AG08396 (cell line): ENCODE results near the gene COX6A2.
"Not testable (repeated sequence)": the region's sequence is repeated elsewhere in the genome, so short reads cannot be mapped to it uniquely, and the experiment has no call there.

Experiments used
- DNase-seq: peaks from one replicate; pipeline ENCODE4 v3.0.0; 2012; ENCODE audit warnings: low spot score, mixed read lengths

COX6A2 gene

DNA sequence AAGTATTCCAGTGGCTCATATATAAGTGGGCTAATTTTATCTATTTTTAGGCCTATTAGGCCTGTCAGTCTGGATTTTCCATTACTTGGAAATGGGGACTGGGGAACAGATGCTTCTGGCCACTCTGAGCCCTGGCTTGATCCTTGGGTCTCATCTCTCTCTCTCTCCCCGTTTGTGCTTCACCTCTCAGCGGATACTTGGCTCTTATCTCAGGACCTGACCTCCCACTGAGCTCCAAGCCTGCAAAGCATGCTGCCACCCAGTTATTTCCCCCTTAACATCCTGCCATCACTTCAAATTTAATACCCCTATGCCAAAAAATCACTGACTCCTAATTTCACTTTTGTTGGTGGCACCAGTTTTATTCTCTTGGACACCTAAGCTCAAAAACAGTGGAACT, 10.3 kb upstream of the COX6A2 start:
- no peak for DNase-seq

DNA sequence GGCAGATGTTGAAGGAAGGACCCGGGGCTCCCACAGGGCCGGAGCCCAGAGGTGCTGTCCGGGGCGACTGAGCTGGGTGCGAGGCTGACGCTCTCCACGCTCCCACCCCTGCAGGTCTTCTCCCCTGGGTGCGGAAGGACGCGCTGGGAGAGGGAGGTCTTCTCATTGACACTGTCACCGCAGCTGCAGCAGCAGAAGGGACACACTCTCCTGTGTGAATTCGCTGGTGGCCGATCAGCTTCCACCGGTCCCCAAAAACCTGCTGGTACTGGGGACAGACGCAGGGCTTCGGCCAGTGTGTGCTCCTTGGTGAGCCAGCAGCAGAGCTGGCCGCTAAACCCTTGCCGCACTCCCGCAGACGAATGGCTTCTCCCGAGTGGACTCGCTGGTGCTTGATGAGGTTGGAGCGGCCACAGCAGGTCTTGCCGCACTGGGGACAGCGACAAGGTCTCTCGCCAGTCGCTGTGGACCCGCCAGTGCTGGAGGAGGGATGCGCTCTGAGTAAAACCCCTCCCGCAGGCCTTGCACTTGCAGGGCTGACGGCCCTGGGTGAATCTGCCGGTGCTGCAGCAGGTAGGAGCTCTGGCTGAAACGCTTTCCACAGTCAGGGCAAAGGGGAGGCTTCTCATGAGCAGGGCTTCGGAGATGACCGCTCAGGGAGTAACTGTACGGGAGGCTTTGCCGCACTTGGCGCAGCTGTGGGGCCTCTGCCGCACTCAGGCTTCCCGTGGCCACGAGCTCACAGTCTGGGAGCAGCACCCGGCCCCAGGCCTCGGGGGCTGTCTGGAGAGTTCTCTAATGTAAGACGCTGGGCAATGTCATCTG, 8.3 kb upstream of the COX6A2 start:
- DNase-seq, result no peak

DNA sequence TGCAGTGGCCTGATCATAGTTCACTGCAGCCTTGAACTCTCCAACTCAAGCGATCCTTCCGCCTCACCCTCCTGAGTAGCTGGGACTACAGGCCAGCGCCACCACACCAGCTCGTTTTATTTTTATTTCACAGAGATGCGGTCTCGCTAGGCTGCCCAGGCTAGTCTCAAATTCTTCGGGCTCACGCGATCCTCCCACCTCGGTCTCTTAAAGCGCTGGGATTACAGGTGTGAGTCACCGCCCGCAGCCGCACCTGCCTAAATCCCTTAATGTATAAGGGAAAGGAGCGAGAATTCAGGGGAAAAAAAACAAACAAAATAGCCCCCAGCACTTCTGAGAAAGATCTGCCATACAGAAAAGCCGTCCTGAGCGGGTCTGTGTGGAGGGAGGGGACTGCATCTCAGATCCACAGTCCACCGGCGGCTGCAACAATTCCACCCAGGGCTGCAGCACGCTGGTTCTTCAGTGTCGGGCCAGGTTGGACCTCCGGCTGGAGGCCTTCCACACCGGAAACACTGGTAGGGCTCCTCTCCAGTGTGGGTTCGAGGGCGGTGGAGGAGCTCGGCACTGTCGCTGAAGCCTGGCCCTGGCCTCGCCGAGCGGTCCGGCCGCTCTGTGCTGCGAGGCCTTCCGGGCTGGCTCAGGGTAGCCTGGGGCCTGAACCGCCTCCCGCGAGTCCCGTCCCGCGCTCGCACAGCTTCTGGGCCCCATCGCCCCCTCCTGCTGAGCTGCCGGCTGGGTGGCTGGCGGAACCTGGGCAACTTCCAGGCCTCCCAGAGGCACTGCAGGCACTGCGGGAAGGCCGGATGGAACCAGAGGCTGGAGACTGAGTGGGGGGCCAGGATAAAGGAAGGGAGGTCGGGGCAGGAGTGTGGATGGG, 7.4 kb upstream of the COX6A2 start:
- no peak for DNase-seq

DNA sequence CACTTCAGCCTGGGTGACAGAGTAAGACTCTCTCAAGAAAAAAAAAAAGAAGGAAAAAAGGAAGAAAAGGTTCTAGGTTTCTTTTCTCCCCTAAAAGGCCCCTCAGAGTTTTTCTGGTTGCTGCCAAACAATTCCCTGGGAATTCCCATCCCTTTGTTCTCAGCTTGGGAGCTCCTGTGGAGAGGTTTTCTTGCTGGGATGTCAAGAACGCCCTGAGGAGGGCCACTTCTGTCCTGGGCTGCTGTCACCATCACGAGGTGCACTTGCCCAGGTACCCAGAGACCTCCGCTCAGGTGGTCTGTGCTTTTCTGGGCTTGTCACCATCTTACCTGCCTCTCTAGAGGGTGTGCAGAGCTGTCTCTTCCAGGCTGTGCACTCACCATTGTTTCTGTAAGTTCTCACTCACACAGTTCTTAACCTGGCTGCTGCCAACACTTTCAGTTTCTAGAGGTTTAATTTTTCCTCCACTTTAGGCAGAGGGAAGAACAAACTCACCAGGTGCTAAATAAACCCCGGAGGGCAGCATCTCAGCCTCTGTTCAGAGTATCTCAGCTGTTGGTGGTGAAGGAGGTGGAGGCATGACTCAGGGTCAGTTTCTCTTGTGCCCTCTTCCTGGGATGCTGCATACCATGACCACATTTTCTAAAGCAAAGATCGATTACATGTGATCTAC, 2.4 kb upstream of the COX6A2 start:
- DNase-seq, result no peak

DNA sequence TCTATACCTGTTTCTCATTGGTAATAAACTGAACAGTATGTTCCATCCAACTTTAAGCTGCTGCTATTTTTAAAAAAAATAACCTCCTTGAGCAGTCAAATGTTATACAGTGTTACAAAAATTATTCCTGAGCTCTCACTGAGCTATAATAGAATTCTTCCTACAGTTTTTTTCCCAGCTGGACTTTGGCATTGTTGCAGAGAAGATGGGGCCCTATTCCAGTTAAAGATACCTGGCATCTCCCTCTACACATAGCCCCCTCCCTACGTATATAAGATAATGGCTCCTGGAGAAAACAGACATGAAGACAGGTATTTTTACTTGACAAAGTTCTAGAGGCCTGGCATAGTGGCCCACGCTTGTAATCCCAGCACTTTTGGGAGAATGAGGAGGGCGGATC, 1.6 kb upstream of the COX6A2 start:
- no peak for DNase-seq

DNA sequence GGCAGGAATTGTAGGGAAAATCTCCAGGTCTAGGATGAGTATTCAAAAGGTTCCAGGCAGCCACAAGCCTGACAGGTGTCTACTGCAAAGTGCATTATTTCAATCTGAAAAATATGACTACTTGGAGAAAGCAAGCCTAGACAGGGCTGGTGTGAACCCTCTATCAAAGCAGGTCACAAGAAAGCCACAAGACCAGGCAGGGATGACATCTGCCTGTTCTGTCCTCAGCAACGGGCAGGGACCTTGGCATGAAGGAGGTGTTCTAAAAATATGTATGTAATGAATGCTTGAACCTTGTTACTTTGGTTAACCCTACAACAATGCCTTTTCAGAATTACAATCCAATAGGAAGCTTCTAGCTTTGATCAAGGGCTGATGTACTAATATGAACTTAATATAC, 1.2 kb upstream of the COX6A2 start:
- no peak for DNase-seq

DNA sequence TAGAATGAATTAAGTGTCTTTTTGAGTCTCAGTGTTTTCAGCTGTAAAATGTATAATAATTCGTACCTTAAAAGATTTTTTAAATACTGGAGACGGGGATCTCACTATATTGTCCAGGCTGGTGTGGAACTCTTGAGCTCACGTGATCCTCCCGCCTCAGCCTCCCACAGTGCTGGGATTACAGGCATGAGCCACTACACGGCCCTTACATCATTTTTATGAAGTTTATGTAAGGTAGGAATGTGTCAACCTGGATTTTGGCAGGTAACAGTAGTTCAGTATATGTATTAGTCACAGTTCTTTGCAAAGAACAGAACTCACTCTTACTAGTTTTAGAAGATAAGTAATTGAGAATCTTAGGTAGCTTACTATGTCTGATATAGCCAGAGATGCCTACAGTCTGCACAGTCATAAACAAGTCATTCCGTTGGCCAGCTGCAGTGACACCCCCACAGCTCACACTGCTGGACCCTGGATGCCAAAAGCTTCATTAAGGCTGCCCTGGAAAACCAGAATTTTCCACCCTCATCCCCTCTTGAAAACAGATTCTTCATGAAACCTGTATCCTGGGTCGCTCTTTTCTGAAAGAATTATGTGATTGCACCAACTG, 583 bp upstream of the COX6A2 start:
- DNase-seq, result no peak

DNA sequence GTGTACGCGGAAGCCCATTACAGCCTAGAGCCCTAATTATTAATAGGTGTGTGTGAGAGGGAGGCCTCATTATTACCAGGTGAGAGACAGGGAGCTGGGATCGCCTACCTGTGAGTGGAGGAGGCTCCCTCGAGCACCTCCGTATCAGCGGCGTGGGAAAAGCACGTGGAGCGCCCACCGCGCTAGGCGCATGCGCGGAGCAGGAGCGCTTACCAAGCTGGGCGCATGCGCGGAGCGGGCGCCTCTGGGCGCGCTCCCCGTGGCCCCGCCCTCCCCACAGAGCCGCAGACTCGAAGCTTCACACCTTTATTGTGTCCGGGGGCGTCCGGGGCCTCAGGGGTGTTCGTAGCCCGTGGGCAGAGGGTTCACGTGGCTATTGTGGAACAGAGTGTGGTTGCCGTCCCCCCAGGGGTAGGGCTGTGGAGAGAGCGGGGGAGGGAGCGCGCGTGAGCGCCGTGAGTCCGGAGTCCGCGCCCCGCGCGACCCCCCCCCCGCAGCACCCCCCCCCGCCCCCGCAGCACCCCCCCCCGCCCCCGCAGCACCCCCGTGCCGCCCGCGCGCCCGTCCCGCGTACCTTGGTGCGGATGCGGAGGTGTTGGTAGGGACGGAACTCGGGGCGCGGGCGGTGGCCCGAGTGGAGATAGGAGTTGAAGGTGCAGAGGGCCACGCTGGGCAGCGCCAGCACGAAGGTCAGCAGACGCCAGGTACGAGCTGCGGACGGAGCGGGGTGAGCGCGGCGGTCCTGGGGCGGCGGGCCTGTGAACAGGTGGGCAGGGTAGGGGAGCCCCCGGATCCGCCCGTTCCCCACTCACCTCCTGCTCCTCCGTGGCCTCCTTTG, 500 bp downstream of the COX6A2 start:
- peak; percentile 76 for DNase-seq

DNA sequence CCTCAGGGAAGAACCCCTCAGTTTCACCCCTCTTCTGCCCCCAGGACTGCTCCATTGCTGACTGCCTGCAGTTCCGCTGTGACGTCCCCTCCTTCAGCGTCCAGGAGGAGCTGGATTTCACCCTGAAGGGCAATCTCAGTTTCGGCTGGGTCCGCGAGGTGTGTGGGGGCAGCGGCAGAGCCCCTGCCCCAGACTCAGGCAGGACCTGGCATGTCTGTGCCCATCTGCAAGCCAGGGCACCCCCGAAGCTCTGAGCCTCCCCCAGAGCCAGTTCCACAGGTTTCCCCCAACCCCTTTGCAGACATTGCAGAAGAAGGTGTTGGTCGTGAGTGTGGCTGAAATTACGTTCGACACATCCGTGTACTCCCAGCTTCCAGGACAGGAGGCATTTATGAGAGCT, 4.4 kb downstream of the COX6A2 start:
- no peak for DNase-seq

DNA sequence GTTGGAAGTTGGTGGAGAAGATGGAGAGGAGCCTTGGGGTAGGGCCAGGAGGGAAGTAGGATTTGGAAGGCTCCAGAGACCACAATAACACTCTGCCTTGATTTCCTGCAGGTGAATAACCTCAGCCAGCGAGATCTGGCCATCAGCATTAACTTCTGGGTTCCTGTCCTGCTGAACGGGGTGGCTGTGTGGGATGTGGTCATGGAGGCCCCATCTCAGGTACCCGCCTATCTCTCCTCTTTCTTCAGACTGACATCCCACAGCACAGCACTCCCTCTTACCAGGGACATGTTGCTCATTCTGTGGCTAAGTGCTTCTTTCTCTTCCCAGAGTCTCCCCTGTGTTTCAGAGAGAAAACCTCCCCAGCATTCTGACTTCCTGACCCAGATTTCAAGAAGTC, 4.9 kb downstream of the COX6A2 start:
- DNase-seq, result no peak

DNA sequence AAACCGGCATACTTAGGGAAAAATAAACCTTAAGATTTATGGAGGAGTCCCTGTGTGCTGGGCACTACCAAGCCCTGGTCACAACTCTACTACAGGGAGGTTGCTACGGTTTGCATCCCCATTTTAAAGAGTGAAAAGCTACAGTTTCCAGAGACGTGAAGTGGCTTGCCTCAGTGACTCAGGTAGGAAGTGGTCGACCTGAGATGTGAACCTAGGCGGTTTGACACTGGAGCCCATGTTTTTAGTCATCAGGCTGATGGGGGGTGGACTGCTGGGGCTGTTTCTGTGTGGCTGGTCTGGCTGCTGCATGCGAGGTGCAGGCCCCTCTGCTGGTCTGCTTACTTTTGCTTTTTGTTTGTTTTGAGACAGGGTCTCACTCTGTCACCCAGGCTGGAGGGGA, 6.6 kb downstream of the COX6A2 start:
- DNase-seq, result no peak

DNA sequence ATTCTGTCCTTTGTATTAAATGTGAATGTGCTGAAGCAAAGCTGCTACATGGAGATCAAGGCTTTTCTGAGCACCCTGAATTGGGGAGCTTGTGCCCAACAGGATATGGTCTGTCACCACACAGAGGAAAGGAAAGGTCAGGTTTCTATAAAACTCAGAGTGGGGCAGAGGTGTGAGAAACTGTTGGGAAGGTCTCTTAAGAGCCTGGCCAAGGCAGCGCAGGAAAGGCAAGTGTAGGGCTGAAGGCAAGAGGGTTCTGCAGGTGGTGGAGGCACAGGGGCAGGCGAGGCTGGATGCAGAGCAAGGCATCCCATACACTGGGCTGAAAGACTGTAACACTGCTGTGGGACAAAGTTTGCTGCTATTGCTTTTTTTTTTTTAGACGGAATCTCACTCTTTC, 8.1 kb downstream of the COX6A2 start:
- DNase-seq, result no peak

DNA sequence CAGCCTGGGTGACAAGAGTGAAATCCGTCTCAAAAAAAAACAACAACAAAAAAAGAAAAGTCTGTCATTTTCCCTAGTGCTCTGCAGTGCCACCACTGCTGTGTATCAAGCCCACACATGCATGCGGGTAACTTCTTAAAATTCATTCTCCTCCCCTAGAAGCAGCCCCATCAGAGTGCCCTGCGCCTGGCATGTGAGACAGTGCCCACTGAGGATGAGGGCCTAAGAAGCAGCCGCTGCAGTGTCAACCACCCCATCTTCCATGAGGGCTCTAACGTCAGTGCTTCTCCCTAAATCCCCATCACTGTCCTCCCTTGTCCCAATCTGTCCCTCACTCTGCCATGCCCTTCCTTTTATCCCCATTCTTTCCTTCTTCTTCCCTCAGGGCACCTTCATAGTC, 10.2 kb downstream of the COX6A2 start:
- DNase-seq, result no peak

DNA sequence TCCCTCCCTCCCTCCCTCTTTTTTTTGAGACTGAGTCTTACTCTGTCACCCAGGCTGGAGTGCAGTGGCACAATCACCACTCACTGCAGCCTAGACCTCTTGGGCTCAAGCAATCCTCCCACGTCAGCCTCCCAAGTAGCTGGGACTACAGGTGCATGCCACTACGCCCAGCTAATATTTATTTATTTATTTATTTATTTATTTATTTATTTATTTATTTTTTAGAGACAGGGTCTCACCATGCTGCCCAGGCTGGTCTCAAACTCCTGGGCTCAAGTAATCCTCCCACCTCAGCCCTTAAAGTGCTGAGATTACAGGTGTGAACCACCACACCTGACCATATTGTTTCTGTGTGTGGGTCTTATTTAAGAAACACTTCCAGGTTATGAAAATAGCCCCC, 11.1 kb downstream of the COX6A2 start:
- DNase-seq, result not testable (repeated sequence)

DNA sequence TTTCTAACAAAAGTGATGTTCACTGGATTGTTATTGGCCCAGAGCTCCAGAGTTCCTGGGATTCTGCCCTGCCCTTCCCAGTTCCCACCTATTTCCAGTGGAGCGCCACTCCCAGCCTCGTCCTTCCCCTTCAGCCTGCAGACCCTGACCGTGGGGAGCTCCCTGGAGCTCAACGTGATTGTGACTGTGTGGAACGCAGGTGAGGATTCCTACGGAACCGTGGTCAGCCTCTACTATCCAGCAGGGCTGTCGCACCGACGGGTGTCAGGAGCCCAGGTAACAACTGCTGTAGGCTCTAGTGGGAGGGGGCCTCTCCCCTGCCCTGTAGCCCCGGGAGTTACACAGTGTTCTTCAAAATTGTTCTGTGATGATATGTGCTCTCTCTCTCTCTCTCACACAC, 11.8 kb downstream of the COX6A2 start:
- DNase-seq, result no peak

DNA sequence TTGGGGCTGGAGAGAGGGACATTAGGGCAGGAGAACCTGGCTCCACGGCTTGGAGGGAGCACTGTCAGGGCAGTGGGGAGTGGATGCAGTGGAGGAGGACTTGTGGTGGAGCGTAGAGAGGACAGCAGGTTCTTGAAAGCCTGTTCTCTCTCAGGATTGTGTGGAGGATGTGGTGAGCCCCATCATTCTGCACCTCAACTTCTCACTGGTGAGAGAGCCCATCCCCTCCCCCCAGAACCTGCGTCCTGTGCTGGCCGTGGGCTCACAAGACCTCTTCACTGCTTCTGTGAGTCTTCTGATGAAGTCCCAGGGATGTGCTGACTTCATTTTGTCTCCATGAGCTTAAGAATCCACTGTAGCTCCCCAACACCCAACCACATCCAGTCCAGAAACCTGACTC, 13.5 kb downstream of the COX6A2 start:
- no peak for DNase-seq

DNA sequence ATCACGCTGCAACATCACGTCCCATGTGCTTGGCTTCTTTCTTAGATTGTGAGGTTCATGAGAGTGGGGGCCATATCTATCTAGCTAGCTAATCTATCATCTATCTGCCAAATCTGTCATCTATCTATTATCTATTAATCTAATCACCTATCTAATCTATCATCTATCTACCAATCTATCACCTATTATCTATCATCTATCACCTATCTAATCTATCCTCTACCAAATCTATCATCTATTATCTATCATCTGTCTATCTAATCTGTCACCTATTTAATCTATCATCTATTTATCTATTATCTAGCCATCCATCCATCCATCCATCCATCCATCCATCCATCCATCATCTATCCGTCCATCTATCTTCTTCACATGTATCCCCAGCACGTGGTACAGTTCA, 14.2 kb downstream of the COX6A2 start:
- DNase-seq, result no peak

DNA sequence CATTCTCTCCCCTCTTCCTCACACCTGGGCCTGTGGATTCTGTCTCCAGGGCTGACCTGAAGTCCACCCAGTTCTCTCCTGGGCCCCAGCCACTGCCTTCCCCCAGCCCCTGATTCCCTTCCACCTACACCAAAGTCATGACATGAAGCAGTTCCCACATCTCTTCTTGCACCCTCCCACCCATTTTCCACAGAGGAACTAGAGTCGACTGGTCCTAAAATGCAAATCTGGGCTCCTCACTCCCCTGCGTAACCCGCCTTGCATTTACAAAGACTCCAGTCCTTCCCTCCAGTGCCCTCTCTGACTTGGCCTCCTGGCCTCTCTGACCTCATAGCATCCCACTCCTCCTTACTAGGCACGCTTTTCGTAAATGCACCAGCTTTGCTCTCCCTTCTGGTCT, 14.8 kb downstream of the COX6A2 start:
- no peak for DNase-seq

DNA sequence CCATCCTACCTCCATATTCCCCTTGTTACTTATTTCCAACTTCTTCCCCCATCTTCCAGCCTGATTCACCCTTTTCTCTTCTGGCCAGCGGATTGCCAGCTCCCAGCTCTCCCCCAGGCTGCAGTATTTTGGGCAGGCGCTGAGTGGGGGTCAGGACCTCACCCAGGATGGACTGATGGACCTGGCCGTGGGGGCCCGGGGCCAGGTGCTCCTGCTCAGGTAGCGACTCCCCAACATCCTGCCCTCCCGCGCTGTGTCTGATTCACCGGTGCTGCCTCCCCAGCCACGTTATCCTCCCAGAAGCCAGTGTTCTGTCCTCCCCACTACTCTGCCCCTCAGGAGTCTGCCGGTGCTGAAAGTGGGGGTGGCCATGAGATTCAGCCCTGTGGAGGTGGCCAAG, 15.4 kb downstream of the COX6A2 start:
- DNase-seq, result no peak

DNA sequence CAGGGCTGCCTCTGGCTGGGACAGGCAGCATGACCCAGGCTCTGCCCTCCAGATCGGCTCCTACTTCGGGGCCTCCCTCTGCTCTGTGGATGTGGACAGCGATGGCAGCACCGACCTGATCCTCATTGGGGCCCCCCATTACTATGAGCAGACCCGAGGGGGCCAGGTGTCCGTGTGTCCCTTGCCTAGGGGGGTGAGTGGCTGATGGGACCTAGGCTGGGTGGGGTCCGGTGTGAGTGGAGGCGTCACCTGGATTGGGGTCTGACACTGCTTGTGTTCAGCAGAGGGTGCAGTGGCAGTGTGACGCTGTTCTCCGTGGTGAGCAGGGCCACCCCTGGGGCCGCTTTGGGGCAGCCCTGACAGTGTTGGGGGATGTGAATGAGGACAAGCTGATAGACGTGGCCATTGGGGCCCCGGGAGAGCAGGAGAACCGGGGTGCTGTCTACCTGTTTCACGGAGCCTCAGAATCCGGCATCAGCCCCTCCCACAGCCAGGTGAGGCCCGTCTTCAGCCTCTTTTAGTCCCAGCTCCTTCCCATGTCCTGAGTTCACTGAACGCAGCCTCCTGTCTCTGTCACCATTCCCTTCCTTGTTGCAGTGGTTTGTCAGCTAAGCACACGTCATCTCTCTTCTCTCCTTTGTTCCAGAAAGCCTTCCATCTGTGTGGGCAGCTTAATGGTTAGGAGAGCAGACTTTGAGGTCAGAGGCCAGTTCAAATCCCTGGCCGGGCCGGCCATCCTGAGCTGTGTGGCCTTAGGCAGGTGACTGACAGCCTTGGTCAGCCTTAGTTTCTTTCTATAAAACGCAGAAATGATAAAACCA, 16.9 kb downstream of the COX6A2 start:
- DNase-seq, result no peak

DNA sequence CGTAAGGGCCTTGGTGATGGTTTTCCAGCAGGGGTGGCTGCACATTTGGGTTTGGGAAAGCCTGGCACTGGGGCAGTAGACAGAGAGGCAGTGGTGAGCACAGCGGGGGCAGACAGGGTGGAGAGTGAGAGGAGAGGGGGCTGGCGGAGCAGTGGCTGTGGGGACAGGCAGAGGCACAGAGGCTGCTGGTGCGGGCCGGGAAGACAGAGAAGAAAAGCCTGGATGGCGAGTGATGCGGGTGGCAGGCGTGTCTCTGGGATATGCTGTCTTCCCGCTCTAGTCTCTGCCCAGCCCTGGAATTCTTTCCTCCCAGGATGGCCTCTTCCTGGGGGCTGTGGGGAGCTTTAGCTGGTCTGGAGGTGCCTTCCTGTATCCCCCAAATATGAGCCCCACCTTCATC, 18.1 kb downstream of the COX6A2 start:
- DNase-seq, result no peak
